SK-N-DZ (cell line): Measurements from ENCODE around the gene GATA2.

Source experiments
- DNase-seq: peaks from one replicate; pipeline ENCODE4 v3.0.0-alpha.2; 2015; ENCODE audit warnings: low spot score

Gene GATA2

DNA sequence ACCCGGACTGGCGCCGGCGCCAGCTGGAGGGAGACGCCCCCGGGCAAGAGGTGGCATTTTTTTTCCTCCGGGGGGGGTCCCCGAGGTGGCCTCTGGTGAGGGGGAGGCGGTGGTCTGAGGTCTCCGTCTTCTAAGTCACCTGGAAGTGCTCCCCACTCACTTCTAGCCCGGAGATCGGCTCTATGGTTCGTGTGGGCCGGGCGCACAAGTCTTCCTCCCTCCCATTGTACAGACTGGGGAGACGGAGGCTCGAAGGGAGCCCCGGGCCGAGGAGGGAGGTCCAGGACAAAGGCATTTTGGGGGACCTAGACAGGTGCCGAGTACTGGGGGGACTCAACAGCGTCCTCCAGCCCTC, 4.4 kb downstream of the GATA2 start:
- peak; percentile 71 for DNase-seq

DNA sequence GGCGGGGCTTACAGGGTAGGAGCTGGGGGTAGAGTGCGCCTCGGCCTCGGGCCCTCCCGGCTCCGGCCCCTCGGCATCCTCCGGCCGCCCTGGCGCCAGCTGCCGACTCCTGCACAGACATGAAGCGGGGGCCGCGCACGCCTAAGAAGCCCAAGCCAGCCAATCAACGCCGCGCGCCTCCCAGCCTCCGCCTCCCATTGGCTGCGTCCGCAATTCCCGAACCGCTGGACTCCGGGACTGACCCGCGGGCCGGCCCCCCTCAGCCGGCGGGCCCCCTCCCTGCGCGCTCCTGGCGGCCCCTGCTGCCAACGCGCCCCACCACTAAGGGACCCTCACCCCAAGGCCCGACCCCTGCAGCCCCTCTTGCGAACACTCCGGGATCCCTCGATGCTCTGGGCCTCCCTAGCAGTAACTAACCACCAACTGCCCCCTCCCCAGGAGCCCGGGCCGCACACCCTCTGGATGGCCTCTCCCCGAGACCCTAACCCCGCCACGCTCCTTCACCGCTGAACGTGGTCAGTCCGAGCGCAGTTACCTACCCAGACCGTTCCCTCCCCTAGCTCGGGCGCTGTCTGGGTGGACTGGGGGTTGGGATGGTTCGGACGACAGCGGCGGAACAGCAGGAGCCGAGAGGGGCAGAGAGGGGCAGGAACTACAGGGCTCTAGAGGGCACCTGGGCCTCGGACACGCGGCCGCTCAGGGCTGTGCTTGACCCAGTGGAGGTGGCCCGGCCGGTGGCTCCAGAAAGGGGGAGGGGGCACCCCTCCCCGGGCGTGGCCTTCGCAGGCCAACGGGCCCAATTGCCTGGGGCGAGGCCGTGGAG, 5.0 kb downstream of the GATA2 start:
- DNase-seq: peak; percentile 94

DNA sequence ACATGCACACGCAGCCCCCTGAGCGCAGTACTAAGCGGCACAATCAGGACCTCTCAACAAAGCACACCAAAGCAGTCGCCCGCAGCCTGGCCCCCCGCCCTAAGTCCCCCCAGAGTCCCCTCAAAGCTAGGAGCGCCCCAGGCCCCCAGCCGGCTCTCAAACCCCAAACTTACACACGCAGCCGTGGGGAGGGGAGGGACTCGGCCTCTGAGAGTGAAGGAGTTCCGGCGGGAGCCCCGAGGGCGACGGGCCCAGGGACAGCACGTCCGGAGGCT, 5.5 kb downstream of the GATA2 start:
- DNase-seq: no peak

DNA sequence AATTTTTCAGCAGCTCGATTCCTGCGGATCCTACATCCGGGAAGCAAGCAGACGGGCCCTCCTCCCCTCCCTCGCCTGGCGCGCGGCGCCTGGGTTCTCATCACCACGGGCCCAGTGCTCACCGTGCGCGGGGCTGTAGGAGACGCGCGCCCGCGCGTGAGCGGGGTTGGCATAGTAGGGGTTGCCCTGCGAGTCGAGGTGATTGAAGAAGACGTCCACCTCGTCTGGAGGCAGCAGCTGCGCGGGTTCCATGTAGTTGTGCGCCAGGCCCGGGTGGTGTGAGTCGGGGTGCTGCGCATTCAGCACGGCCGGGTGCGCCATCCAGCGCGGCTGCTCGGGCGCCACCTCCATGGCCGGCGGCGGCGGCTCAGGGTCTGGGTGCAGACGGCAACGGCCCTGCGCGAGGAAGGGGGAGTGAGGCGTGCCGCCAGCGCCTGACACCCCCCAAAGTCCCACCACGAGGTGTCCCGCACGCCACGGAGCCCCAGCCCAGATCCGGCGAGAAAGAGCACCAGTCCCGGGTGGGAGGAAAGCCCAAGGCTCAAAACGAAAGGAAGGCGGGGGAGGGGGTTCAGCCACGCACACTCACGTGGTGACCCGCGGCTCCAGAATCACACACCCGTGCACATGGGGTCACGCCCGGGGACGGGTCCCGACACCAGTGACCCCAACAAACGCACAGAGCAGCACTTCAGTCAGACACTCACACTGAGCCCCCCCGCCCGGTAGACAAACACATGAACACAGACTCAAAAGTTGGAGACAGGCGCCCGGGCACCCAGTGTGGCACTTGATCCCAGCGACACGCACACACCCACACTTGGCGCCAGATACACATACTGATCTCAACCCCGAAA, 6.1 kb downstream of the GATA2 start:
- DNase-seq: no peak

DNA sequence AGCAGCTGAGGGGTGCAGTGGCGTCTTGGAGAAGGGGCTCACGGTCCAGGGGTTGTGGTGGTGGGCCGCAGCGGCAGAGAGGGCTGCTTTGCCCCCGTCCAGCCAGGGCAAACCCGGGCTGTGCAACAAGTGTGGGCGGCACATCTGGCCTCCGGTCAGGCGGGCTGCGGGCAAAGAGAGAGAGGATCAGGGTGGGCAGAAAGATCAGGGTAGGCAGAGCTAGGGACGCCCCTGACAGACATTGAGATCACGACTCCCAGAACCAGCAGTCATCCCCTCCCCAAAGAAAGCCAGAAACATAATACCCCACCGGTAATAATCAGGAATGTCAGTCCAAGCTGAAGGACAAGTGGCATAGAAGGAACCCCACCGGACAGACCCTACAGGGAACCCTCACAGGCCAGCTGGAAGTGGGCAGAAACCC, 6.8 kb downstream of the GATA2 start:
- DNase-seq: no peak

DNA sequence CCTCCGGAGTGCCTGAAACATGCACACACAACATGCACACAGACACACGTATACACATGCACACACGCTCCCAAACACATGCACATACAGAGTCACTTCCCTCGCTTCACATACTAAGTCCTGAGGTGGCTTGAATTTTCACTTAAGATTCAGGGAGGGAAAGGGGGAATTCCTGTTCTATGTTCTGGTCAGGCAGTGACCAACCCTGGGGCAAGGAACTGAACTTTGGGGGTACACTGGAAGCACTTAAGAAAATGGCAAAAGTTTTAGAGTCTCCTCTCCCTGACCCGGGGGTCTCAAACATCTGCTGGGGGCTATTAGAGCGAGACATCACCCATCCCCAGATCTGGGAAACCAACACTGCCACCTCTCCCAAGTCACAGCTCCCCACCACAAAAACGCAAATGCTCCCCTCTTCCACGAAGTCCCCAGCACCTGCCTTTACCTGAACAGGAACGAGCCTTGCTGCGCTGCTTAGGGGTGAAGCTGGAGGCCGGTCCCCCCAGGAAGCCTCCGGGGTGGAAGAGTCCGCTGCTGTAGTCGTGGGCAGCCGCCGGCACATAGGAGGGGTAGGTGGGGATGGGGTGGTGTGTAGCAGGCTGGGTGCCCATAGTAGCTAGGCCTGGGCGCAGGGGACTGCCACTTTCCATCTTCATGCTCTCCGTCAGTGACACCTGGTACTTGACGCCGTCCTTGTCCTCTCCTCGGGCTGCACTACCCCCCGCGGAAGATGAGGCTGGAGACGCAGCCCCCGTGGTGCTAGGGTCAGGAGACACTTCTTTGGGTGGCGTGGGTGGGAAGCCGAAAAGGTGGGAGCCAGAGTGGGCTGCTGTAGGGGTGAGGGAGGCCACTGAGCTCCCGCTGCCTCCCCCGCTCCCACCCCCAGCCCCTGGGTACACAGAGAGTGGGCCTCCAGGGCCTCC, 7.5 kb downstream of the GATA2 start:
- no peak for DNase-seq

DNA sequence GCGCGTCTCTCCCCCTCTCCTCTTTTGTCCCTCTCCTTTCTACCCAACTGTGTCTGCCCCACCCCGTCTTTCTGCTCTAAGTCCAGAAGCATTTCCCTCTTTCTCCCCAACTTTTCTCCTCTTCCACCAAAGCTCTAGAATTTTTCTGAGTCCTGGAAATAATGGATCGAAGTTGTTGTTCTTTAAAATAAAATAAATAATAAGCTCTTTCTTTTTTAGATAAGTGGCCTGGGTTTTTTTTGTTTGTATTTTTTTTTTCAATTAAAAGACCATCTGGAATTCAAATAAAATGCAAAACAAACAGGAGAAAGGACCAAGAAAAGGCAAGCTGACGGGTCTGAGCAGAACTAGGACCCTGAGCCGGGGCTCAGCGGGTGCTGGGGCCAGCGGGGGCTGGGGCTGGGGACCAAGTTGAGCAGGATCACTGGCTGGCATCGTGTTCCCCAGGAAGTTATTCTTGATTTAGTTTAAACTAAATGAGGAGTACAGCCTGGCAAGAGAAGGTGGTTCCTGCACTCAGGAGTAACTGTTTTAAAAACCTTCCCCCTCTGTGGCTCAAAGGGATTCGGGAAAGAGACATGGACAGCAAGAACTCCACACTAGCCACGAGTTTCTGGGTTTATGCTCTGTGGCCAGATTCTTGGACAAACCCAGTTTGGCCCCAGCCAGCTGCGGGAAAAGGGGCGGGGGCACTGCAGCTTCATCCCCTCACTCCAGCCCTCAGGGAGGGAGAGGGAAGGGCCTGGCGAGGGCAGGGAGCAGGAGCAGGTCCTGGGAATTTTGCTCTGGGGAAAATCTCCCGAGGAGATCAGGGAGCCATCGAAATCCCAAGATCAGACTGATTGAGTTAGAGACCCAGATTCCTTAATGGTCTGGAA, 8.4 kb downstream of the GATA2 start:
- no peak for DNase-seq

DNA sequence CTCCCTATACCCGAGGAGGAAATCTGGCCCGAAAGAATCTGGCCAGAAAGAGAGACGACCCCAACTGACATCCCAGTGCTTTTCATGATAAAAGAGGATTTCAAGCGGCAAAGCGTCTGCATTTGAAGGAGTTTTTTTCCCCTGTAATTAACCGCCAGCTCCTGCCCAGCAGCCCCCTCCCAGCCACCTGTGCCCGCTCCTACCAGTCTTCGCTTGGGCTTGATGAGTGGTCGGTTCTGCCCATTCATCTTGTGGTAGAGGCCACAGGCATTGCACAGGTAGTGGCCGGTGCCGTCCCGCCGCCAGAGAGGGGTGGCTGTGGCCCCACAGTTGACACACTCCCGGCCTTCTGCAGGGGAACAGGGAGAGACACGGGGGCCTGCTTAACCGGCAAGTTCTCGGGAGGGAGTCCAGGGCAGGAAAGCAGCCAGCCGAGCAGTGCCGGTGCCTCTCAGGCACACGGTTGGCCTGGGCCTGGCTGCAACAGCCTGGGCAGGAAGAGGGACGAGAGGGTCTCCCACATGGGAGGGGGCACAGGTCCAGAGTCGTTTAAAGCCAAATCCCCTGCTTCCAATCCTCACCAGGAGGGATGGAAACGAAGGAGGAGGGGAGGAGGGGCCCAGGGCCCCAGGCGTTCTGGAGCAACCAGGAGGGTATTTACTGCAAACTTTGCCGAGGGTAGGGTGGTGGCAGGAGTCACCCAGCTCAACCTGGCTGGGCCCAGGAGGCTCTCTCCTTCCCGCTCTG, 9.2 kb downstream of the GATA2 start:
- no peak for DNase-seq

DNA sequence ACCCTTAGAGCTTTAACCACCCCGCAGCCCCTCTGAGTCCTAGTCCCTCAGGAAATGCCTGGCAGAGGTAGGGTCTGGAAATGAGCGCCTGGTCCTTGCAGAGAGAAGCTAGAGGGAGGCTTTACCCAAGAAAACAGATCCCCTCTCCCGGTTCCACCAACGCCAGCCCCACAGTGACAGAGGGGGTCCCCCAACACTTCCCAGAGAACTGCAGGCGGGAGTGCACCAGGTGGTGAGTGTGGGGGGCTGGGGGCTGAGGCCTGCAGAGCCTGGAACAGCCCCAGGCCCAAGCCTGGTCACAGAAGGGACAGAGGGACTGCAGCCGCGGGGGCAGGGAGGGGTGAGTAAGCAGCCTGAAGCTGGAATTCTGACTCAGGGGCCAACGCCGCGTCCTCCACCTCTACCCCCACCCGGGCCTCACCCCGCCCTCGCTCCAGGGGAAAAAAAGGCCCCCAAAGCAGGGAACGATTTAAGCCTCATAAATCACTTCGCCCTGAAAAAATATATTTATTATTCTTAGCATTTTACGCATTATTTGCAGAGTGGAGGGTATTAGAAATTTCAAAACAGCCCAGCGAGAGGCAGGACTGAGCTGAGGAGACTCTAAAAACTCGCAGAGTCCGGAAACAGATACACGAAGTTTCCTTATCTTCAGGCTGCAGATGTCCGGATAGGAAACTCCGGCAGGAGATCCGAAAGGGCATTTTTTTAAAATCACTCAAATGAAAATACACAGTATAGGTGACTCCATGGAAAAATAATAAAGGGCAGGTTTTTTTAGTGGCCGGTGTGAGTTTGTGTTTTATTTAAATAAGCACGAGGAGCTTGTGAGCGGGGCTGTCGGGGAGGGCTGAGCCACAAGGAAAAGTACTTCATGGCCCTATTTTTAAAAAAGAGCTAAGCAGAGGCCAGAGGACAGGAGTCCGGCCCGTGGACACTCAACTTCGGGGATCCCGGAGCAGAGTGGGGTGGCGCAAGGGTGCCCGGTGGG, 10.0 kb downstream of the GATA2 start:
- DNase-seq: no peak

DNA sequence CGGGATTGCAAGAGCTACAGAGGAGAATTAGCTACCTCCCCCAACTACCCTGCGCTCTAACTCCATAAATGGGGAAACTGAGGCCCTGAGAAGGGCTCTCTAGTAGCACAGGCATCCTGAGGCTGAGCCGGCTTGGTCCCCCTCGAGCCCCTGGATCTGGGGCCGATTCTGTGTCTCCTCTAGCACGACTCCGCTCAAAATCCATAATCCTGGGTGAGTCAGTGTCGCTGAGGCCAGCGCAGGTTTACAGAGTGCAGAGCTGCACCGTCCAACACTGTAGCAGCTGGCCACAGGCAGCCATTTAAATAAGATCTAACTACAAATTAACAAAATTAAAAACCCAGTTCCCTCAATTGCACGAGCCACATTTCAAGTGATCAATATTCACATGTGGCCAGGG, 10.8 kb downstream of the GATA2 start:
- DNase-seq: no peak

DNA sequence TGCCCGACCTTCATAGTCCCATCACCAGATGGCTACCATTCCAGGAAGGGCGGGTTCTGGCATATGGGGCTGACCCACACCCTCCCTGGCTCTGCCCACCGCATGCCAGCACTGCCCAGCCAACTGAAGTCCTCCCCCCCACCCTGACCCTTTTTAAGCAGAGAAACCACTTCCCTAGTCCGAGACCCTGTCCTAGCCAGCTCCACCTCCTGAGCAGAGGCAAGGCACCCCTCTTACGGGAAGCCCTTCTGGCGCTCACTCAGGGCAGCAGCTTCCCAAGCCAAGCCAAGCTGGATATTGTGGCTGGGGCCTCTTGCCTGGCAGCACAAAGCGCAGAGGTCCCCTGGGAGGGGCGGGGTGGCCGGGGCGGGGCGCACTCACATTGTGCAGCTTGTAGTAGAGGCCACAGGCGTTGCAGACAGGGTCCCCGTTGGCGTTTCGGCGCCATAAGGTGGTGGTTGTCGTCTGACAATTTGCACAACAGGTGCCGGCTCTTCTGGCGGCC, 11.5 kb downstream of the GATA2 start:
- no peak for DNase-seq

DNA sequence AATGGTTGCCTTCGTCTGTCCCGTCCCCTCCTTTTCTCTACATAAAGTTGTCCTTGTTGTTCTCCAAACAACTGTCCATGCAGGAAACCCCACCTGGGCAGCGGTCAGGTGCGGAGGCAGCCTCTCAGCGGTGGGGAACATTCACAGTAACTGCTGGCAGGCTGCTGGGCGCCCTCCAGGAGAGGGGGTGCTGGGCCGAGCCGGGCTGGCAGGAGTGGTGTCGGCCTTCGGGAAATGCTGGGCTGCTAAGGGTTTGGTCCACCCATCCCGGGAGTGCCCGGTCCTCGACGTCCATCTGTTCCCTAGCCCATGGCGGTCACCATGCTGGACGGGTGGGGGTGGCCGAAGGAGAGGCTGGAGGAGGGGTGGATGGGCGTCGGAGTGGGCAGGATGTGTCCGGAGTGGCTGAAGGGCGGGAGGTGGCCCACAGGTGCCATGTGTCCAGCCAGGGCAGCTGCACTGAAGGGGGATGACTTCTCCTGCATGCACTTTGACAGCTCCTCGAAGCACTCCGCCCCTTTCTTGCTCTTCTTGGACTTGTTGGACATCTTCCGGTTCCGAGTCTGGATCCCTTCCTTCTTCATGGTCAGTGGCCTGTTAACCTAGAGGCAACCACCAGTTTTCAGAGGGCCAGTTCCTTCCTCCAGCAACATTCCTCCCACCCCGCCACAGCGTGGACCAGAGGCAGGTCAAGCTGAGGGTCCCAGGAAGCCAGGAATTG, 12.1 kb downstream of the GATA2 start:
- no peak for DNase-seq

DNA sequence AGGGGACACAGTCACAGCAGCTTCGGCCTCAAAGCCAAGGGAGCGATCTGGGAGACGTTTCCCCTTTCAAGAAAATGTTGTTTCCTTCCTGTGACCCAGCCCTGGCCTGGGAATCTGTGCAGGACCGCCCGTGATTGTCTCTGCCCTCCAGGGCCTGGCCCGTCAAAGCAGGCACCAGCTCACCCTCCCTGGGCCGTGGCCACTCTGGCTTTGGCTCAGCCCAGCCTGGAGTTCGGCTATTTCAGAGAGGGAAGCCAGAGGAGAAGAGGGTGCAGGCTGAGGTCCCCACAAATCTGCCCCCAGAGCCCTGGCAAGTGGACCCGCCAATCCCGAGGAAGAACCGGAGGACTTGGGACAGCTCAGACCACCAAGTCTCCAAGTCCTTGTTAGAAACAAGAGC, 12.7 kb downstream of the GATA2 start:
- DNase-seq: no peak

DNA sequence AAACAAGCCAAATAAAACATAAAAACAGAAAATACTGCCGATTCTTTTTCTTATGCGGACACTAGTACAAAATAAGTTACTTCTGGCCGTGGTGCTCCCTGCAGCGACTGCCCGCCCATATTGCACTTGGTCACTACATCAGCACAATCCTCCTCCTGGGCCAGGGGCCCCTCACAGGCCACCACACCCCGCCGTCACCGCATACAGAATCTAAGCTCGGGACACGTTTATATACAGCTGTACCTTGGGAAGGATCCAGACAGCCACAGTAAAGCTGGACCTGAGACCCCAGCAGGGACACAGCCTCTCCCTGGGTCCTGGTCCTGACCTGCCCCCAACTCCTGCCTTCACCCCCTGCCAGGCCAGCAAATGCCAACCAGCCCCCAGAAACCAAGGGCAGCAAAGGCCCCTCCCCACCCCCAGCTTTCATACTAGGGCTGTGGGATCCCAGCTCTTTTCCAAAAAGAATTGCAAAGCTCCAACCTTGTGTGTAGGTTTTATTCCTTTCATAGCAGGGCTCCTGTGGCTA, 13.4 kb downstream of the GATA2 start:
- DNase-seq: no peak

DNA sequence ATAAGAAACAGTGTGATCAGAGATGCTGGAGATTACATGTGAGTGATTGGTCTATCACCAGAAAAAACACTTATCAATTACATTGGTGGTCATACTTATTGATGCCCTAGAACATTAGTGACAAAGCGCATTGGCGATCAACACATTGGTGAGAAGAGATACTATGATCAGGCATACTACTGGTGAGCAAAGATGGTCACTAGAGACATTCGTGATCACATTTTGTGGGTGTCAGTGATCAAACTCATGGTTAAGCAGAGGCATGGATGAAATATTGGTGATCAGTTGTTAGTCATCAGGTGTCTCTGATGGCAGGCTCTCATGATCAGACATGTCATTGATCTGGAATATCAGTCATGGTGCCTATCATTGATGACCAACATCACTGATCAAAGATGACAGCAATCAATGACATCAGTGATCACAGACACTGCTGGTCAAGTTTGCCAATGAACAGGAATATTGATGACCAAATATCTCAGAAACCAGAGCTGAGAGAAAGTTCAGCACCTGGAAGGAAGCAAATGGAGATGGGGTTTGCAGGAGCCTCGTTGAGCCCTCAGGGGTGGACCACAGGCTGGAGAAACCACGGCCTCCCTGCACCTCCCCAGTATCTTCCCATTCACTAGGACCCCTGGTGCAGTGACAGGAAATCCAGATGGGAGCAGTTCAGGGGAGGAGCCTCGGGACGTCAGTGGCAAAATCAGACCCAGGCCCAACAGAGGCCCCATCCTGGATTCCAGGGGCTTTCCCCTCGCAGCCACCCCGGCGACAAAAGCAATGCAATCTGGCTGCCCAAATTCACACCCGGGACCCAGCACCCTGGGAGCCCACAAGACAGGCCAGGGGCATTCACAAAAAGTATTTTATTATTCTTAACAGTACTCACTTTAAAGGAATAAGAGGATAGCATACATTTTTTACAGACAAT, 14.2 kb downstream of the GATA2 start:
- no peak for DNase-seq

DNA sequence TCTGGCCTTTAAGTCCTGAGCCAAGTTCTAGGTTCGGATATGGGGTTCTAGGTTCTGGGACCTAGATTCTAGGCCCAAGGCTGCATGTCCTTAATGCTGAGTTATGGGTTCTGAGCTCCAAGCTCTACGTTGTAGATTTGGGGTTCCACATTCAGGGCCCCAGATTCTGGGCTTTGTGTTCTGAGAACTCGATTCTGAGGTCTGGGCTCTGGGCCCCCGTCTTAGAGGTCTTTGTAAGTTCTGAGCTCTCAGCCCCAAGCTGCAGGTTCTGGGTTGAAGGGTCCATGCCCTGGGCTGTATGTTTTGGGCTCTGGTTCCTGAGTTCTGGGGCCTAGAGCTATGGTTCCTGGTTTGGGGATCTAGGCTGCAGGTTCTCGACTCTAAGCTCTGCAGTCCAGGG, 16.3 kb downstream of the GATA2 start:
- DNase-seq: no peak

DNA sequence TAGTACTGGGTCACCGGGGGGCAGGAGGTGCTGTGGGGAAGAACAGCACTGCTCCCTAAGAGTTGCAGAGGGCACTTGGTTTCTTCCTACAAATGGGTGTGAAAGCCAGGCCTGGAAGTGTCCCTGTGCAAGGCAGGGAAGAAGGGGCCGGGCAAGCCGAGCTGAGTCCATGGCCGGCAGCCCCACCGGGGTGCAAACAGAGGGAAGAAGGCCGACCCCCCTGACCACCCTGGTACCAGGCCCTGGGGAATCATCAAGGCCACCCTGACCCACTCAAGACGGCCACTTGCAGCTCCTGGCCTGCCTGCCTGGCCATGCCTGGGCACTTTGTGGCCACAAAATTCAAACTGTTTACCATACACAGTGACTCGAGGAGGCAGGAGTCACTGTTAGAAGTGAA, 17.6 kb downstream of the GATA2 start:
- DNase-seq: no peak
